Esophagus squamous epithelium (tissue), 4 donors: ENCODE data around the gene PLAC1.

Source experiments
- POLR2A ChIP-seq, 4 donors: fragments of 450-650 bp; IDR thresholded peaks; one replicate each; pipeline ENCODE4 v1.6.1; 2017; ENCODE audit warnings: antibody characterized with exemption in 4 of 4, mild to moderate bottlenecking in 4 of 4, moderate library complexity in 3 of 4
- TF ChIP-seq, protein P1 (sequence below), 6 experiments: fragments of 450-650 bp in 4 of 6; fragments of 200-600 bp in 2 of 6; sonication (generic) in 2 of 6; IDR thresholded peaks; one replicate each; pipeline ENCODE4 v1.5.1; 2016 to 2019; ENCODE audit warnings: antibody characterized with exemption in 6 of 6, mild to moderate bottlenecking in 4 of 6, moderate library complexity in 4 of 6

DNA sequence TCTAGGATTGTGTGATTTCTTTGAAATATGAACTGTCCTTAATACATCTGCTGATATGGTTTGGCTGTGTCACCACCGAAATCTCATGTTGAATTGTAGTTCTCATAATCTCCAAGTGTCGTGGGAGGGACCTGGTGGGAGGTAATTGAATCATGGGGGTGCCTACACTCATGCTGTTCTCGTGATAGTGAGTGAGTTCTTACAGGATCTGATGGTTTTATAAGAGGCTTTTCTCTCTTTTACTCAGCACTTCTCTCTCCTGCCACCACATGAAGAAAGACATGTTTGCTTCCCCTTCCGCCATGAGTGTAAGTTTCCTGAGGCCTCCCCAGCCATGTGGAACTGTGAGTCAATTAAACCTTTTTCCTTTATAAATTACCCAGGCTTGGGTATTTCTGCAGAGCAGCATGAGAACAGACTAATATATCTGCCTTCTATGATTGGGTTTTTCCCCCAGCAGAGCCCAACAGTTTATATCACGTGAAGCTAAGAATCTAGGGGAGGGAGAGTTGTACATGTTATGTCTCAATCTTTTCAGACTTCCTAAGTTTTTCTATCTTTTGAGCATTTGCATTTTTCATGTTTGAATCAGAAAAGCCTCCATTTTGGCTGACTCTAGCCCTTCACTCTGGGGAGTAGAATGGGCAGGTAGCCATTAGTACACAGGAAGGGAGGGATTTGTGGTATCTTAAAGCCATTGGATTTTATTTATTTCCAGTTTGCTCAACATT lies 58.9 kb downstream of the PLAC1 start:
- TF ChIP-seq, protein P1, sequence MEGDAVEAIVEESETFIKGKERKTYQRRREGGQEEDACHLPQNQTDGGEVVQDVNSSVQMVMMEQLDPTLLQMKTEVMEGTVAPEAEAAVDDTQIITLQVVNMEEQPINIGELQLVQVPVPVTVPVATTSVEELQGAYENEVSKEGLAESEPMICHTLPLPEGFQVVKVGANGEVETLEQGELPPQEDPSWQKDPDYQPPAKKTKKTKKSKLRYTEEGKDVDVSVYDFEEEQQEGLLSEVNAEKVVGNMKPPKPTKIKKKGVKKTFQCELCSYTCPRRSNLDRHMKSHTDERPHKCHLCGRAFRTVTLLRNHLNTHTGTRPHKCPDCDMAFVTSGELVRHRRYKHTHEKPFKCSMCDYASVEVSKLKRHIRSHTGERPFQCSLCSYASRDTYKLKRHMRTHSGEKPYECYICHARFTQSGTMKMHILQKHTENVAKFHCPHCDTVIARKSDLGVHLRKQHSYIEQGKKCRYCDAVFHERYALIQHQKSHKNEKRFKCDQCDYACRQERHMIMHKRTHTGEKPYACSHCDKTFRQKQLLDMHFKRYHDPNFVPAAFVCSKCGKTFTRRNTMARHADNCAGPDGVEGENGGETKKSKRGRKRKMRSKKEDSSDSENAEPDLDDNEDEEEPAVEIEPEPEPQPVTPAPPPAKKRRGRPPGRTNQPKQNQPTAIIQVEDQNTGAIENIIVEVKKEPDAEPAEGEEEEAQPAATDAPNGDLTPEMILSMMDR (IDR thresholded peaks at IDR 0.05), result no peak
- TF ChIP-seq POLR2A (IDR thresholded peaks at IDR 0.05), result no peak
